ENCODE measurements around the gene PC. TPM values are rescaled to one million over a fixed set of nuclear protein-coding genes. Genes with fewer than 3 reads are reported as not detected.

Gene PC
- total RNA-seq, 1 donor from 2014 or later: 25.7 TPM

- H3K27ac Mint-ChIP-seq: no peak overlapping the region
- H3K4me3 Mint-ChIP-seq: no peak overlapping the region
- H3K4me1 Mint-ChIP-seq (ENCODE audit: unreplicated experiment): peaks cover 12% of the 10 kb centered on the region
- no peak for DNase-seq (ENCODE audit: extremely low spot score, unreplicated experiment)
- no peaks in the 10 kb centered on the region for H3K36me3 Mint-ChIP-seq
- H3K9me3 Mint-ChIP-seq: no peaks in the 10 kb centered on the region
- TF ChIP-seq, protein P1, sequence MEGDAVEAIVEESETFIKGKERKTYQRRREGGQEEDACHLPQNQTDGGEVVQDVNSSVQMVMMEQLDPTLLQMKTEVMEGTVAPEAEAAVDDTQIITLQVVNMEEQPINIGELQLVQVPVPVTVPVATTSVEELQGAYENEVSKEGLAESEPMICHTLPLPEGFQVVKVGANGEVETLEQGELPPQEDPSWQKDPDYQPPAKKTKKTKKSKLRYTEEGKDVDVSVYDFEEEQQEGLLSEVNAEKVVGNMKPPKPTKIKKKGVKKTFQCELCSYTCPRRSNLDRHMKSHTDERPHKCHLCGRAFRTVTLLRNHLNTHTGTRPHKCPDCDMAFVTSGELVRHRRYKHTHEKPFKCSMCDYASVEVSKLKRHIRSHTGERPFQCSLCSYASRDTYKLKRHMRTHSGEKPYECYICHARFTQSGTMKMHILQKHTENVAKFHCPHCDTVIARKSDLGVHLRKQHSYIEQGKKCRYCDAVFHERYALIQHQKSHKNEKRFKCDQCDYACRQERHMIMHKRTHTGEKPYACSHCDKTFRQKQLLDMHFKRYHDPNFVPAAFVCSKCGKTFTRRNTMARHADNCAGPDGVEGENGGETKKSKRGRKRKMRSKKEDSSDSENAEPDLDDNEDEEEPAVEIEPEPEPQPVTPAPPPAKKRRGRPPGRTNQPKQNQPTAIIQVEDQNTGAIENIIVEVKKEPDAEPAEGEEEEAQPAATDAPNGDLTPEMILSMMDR (conservative IDR thresholded peaks at IDR 0.05): no peak
- peaks cover 4% of the 10 kb centered on the region for H3K27me3 Mint-ChIP-seq
Measured at GRCh38 chr11:66987924-66988637, 29.9 kb upstream of the PC start.

DNA sequence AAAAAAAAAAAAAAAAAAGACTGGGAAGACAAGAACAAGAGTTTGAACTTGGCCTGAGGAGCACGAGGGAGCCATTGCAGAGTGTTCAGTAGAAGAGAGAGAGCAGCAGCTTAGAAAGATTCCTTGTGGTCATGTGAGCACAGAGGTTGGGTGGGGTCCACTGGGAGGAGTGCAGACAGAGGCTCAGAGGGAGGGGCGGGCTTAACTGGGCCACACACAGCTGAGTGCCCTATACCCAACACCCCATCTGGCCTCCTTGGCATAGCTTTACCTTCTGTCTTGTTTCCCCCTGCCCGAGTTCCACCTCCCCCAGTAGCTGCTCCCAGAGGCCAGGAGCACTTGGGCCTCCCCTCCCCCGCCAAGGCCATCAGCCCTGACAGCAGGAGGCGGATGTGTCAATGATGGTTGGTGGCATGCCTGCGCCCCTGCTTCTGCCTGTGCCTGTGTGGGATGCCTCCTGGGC is 29.0 kb upstream of the PC start:
- Mint-ChIP-seq H3K4me1 (ENCODE audit: unreplicated experiment) (peaks cover 14% of the 10 kb centered on the region), H3K36me3 (no peaks in the 10 kb centered on the region), H3K4me3 (no peak overlapping the region), H3K9me3 (no peaks in the 10 kb centered on the region), H3K27ac (no peak overlapping the region), H3K27me3 (peaks cover 4% of the 10 kb centered on the region)
- TF ChIP-seq, protein P1 (conservative IDR thresholded peaks at IDR 0.05): no peak
- DNase-seq (ENCODE audit: extremely low spot score, unreplicated experiment): no peak

- Mint-ChIP-seq H3K27me3 (no peaks in the 10 kb centered on the region), H3K4me1 (ENCODE audit: unreplicated experiment) (peaks cover 16% of the 10 kb centered on the region), H3K9me3 (no peaks in the 10 kb centered on the region), H3K36me3 (no peaks in the 10 kb centered on the region), H3K4me3 (no peak overlapping the region), H3K27ac (no peak overlapping the region)
- TF ChIP-seq, protein P1 (conservative IDR thresholded peaks at IDR 0.05): no peak
- DNase-seq (ENCODE audit: extremely low spot score, unreplicated experiment): no peak
Measured at GRCh38 chr11:66986178-66986545, 28.0 kb upstream of the PC start.

DNA sequence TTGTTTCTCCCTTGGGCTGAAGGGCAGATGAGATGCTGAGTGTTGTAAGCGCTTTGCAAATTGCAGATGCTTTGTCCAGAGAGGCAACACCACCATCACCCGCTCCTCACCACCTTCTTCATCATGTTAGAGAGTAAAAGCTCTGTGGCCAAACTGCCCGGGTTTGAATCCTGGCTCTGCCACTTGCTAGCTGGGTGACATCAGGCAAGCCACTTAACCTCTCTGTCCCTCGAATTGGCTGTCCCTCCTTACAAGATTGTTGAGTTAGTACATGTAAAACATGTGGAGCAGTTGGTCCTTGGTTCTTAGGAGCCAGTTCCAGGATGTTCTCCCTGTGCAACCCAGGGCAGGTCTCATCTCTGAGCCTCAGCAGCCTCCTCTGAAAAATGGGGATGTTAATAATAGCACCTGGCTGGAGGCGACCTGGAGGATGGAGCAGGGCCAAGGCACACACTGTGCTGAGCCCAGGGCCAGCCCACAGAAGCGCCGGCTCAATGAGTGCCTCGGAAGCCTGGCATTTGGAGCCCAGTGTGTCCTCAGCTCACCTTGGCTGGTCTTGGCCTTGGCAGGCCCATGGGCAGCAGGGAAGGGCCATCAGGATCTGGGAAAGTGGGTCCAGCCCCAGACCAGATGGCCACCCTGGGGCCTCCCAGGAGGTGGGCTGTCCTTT is 27.5 kb upstream of the PC start:
- TF ChIP-seq, protein P1 (conservative IDR thresholded peaks at IDR 0.05): no peak
- no peaks in the 10 kb centered on the region for H3K36me3 Mint-ChIP-seq
- peaks cover 16% of the 10 kb centered on the region for H3K4me1 Mint-ChIP-seq (ENCODE audit: unreplicated experiment)
- H3K4me3 Mint-ChIP-seq: no peak overlapping the region
- H3K27me3 Mint-ChIP-seq: no peaks in the 10 kb centered on the region
- H3K9me3 Mint-ChIP-seq: no peaks in the 10 kb centered on the region
- DNase-seq (ENCODE audit: extremely low spot score, unreplicated experiment): no peak
- H3K27ac Mint-ChIP-seq: no peak overlapping the region

DNA sequence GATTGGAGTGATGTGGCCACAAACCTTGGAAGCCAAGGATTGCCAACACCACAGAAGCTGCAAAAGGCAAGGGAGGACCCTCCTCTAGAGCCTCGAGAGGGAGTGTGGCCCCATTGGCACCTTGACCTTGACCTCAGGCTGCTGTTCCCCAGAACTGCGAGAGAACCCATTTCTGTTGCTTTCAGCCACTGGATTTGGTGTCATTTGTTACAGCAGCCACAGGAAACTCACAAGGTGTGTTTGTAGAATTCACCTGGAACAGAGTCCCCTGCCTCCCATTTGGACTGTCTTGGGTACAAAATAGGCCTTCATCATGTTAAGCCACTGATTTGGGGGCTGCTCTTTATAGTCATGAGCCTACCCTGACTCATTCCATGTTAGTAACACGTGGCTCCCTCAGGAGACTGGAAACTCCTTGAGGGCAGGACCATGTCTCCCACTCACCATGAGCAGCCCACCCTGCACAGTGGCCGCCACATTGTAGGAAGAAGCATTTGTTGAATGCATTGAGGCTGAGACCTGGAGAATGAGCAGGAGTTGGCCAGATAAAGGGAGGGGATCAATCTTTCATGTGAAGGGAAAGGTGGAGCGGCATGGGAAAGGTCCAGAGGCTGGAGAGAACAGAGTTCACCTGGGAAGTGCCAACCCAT is 25.2 kb upstream of the PC start:
- Mint-ChIP-seq H3K27me3 (no peaks in the 10 kb centered on the region), H3K4me3 (no peak overlapping the region), H3K27ac (no peak overlapping the region), H3K36me3 (no peaks in the 10 kb centered on the region), H3K9me3 (no peaks in the 10 kb centered on the region), H3K4me1 (ENCODE audit: unreplicated experiment) (peaks cover 15% of the 10 kb centered on the region)
- TF ChIP-seq, protein P1 (conservative IDR thresholded peaks at IDR 0.05): no peak
- DNase-seq (ENCODE audit: extremely low spot score, unreplicated experiment): no peak

Measured in type B pancreatic cell (in vitro differentiated cells).